GM19324 (cell line): Measurements from ENCODE around the gene PLEKHG2.
"Not testable (repeated sequence)": the region's sequence is repeated elsewhere in the genome, so short reads cannot be mapped to it uniquely, and the experiment has no call there.

Experiments used
- ATAC-seq: cut with Tn5 transposase; IDR thresholded peaks from one replicate; pipeline ENCODE4 v1.9.1; 2021; ENCODE audit warnings: mild to moderate bottlenecking, moderate library complexity; ENCODE audit not compliant: unreplicated experiment, low FRiP score

The PLEKHG2 gene

GRCh38 chr19:39435499-39436349 lies 23.3 kb downstream of the PLEKHG2 start, which contains the start of gene RPS16:
Gene RPS16, minus strand, starts transcription at chr19:39435949. Its CDS starts 54 bp downstream, at chr19:39435895.
- peak; percentile 93 for ATAC-seq

- no peak for ATAC-seq
Measured at GRCh38 chr19:39436350-39436716, 23.9 kb downstream of the PLEKHG2 start.

GRCh38 chr19:39438270-39438934 lies 25.9 kb downstream of the PLEKHG2 start:
- ATAC-seq, result no peak

- ATAC-seq, result no peak
Measured at GRCh38 chr19:39444598-39445195, 32.2 kb downstream of the PLEKHG2 start.

- ATAC-seq, result peak; percentile 94
Measured at GRCh38 chr19:39445196-39446111, 33.0 kb downstream of the PLEKHG2 start, which contains the start of gene SUPT5H. Gene SUPT5H, plus strand, starts transcription at chr19:39445582. Its CDS starts 309 bp downstream, at chr19:39445891.

- ATAC-seq, result no peak
Measured at GRCh38 chr19:39446365-39447084, 34.1 kb downstream of the PLEKHG2 start.

- ATAC-seq, result no peak
Measured at GRCh38 chr19:39448271-39448670, 35.8 kb downstream of the PLEKHG2 start.

GRCh38 chr19:39449116-39449797 lies 36.8 kb downstream of the PLEKHG2 start:
- ATAC-seq, result no peak

- not testable (repeated sequence) for ATAC-seq
Measured at GRCh38 chr19:39451257-39451656, 38.8 kb downstream of the PLEKHG2 start.

- ATAC-seq, result no peak
Measured at GRCh38 chr19:39463403-39463802, 50.9 kb downstream of the PLEKHG2 start.

GRCh38 chr19:39465956-39466747 lies 53.7 kb downstream of the PLEKHG2 start:
- ATAC-seq, result no peak

- no peak for ATAC-seq
Measured at GRCh38 chr19:39467941-39468340, 55.5 kb downstream of the PLEKHG2 start.

GRCh38 chr19:39469036-39469435 lies 56.6 kb downstream of the PLEKHG2 start:
- ATAC-seq, result no peak

- no peak for ATAC-seq
Measured at GRCh38 chr19:39469567-39469966, 57.1 kb downstream of the PLEKHG2 start.

- no peak for ATAC-seq
Measured at GRCh38 chr19:39470724-39471339, 58.4 kb downstream of the PLEKHG2 start.

- no peak for ATAC-seq
Measured at GRCh38 chr19:39471756-39472536, 59.5 kb downstream of the PLEKHG2 start.
